Stomach (tissue), 9 donors: ENCODE data around the gene MED12L. TPM values are rescaled to one million over a fixed set of nuclear protein-coding genes. Genes with fewer than 3 reads are reported as not detected.
A peak's percentile ranks its signal among the peaks of the same experiment; 100 is the strongest.

ENCODE experiments used
- DNase-seq, 2 donors: peaks; one replicate each; pipeline versions ENCODE4 v3.0.0 to v3.0.0-alpha.2; 2013 to 2019
- H3K27ac ChIP-seq, 5 donors: fragments of 200-600 bp in 4 of 5; sonication (generic) in 4 of 5; one replicate each; pipeline ENCODE4 v1.5.1; 2013 to 2019; ENCODE audit warnings: mild to moderate bottlenecking in 1 of 5, moderate library complexity in 1 of 5
- H3K27me3 ChIP-seq, 3 donors: fragments of 200-600 bp; sonication (generic); one replicate each; pipeline ENCODE4 v1.5.1; 2017 to 2019; ENCODE audit warnings: mixed run types in 1 of 3
- H3K36me3 ChIP-seq, 4 donors: fragments of 200-600 bp; sonication (generic); 1 replicate in 3 of 4; 2 replicates in 1 of 4; pipeline ENCODE4 v1.5.1; 2016 to 2019
- H3K4me1 ChIP-seq, 4 donors: fragments of 200-600 bp; sonication (generic); one replicate each; pipeline ENCODE4 v1.5.1; 2016 to 2019
- H3K4me3 ChIP-seq, 4 donors: fragments of 200-600 bp; sonication (generic) in 3 of 4; one replicate each; pipeline ENCODE4 v1.5.1; 2016 to 2019; ENCODE audit warnings: mild to moderate bottlenecking in 1 of 4
- H3K9me3 ChIP-seq, 4 donors: fragments of 200-600 bp; sonication (generic); one replicate each; pipeline ENCODE4 v1.5.1; 2016 to 2019
- CTCF ChIP-seq, 7 experiments: fragments of 450-650 bp in 4 of 7; fragments of 200-600 bp in 3 of 7; sonication (generic) in 3 of 7; IDR thresholded peaks; one replicate each; pipeline ENCODE4 v1.5.1; 2016 to 2019; ENCODE audit warnings: antibody characterized with exemption in 7 of 7, control low read depth in 2 of 7, mild to moderate bottlenecking in 1 of 7
- EP300 ChIP-seq: sonication (generic); formaldehyde crosslinking; IDR thresholded peaks from one replicate; pipeline ENCODE4 v1.6.1; 2017; ENCODE audit warnings: antibody characterized with exemption
- POLR2A ChIP-seq, 4 donors: fragments of 450-650 bp; IDR thresholded peaks; one replicate each; pipeline ENCODE4 v1.6.1; 2016; ENCODE audit warnings: antibody characterized with exemption in 4 of 4, control low read depth in 2 of 4, mild to moderate bottlenecking in 1 of 4, moderate library complexity in 1 of 4
- POLR2AphosphoS5 ChIP-seq, 3 donors: sonication (generic); formaldehyde crosslinking; IDR thresholded peaks; one replicate each; pipeline ENCODE4 v1.6.1; 2016; ENCODE audit warnings: antibody characterized with exemption in 3 of 3
- WGBS, 5 donors: extraction: QIAGEN DNeasy Blood & Tissue Kit in 3 of 5; methylation state at CpG; one replicate each; pipeline versions ENCODE4 v1.1.5 to v1.1.7; 2013 to 2018; 5-methylcytosine and 5-hydroxymethylcytosine counted together
- intact Hi-C: fragments of 100-400 bp; cut with DNase I; formaldehyde crosslinking; loops from one replicate; pipeline ENCODE4 v1.15.1; 2023; ENCODE audit warnings: low total_unique reads
- polyA plus RNA-seq, 3 donors: library from polyadenylated mRNA; stranded (reverse); fragments of 200-250 nt; gene quantifications; one replicate each; pipeline ENCODE4 v1.2.3, GENCODE V29; 2013
- total RNA-seq, 5 donors: library from RNA; depleted of rRNA; stranded (reverse); fragments of >200 nt; gene quantifications; one replicate each; pipeline versions ENCODE4 v1.1.0 to v1.2.3, GENCODE V29; 2014 to 2016
- donor health status: healthy with polysubstance abuse.
- donor health status: Bipolar disorder and iron deficiency.
- donor health status: healthy.

The MED12L gene
- total and polyA plus RNA-seq, 8 donors: 0.06 to 2.9 (median 0.36) TPM; not detected in 2

GRCh38 chr3:151347432-151347831, 262.0 kb downstream of the MED12L start:
- H3K4me1 ChIP-seq: peaks cover 0 to 7% (median 0%) of the 10 kb centered on the region in 4 donors
- H3K27ac ChIP-seq: peak overlapping the region in 2 of 5 donors; percentile 47 to 72
- intact Hi-C loops: no loop called here
- no peaks in the 10 kb centered on the region for H3K9me3 ChIP-seq
- TF ChIP-seq POLR2AphosphoS5 (IDR thresholded peaks at IDR 0.05) (no peak), EP300 (no peak), CTCF (IDR thresholded peaks at IDR 0.05) (no peak)
- no peaks in the 10 kb centered on the region for H3K27me3 ChIP-seq
- H3K4me3 ChIP-seq: no peak overlapping the region
- H3K36me3 ChIP-seq: no peaks in the 10 kb centered on the region
- peak in 1 of 2 donors; percentile 18 for DNase-seq
- WGBS, 5 donors: 75 to 80% (median 78%) methylated on average over 6 of the region's 6 CpGs

- no peak for TF ChIP-seq POLR2AphosphoS5 (IDR thresholded peaks at IDR 0.05)
- no peak for TF ChIP-seq CTCF (IDR thresholded peaks at IDR 0.05)
- TF ChIP-seq EP300: no peak
- no peak for TF ChIP-seq POLR2A (IDR thresholded peaks at IDR 0.05)
- DNase-seq: no peak
- H3K36me3 ChIP-seq: no peaks in the 10 kb centered on the region
- 52 to 71% (median 64%) methylated on average over 1 of the region's 1 CpG for WGBS, 5 donors
- H3K4me3 ChIP-seq: no peak overlapping the region
- H3K4me1 ChIP-seq: peaks cover 0 to 5% (median 0%) of the 10 kb centered on the region in 4 donors
- H3K9me3 ChIP-seq: no peaks in the 10 kb centered on the region
- intact Hi-C loops: no loop called here
- no peaks in the 10 kb centered on the region for H3K27me3 ChIP-seq
- H3K27ac ChIP-seq: peak overlapping the region in 1 of 5 donors; percentile 51
These were observed 265.2 kb downstream of the MED12L start for GRCh38 chr3:151350656-151351055.

- peak overlapping the region in 2 of 5 donors; percentile 20 to 51 for H3K27ac ChIP-seq
- no peaks in the 10 kb centered on the region for H3K4me1 ChIP-seq
- no peak for TF ChIP-seq CTCF (IDR thresholded peaks at IDR 0.05)
- no peak for TF ChIP-seq POLR2AphosphoS5 (IDR thresholded peaks at IDR 0.05)
- no peak for TF ChIP-seq POLR2A (IDR thresholded peaks at IDR 0.05)
- TF ChIP-seq EP300: no peak
- WGBS, 5 donors: 88 to 100% (median 93%) methylated on average over 1 of the region's 1 CpG
- intact Hi-C loops: no loop called here
- H3K9me3 ChIP-seq: no peaks in the 10 kb centered on the region
- DNase-seq: no peak
- no peak overlapping the region for H3K4me3 ChIP-seq
- no peaks in the 10 kb centered on the region for H3K27me3 ChIP-seq
- no peaks in the 10 kb centered on the region for H3K36me3 ChIP-seq
These were observed 265.8 kb downstream of the MED12L start for GRCh38 chr3:151351219-151351618.

- TF ChIP-seq CTCF (IDR thresholded peaks at IDR 0.05): no peak
- no peak for TF ChIP-seq POLR2AphosphoS5 (IDR thresholded peaks at IDR 0.05)
- no peak for TF ChIP-seq EP300
- TF ChIP-seq POLR2A (IDR thresholded peaks at IDR 0.05): no peak
- no peak overlapping the region for H3K4me3 ChIP-seq
- 75 to 93% (median 84%) methylated on average over 4 of the region's 4 CpGs for WGBS, 5 donors
- no peaks in the 10 kb centered on the region for H3K27me3 ChIP-seq
- no peaks in the 10 kb centered on the region for H3K36me3 ChIP-seq
- no peak for DNase-seq
- no peaks in the 10 kb centered on the region for H3K9me3 ChIP-seq
- intact Hi-C loops: no loop called here
- H3K27ac ChIP-seq: peak overlapping the region in 2 of 5 donors; percentile 20 to 51
- H3K4me1 ChIP-seq: peaks cover 0 to under 1% (median 0%) of the 10 kb centered on the region in 4 donors
These were observed 266.2 kb downstream of the MED12L start for GRCh38 chr3:151351648-151352047.
